ENCODE data around the gene UBXN11.

The UBXN11 gene

GRCh38 chr1:26268290-26269197 lies 37.9 kb downstream of the UBXN11 start:
- no peak for DNase-seq (ENCODE audit: low read depth)

- no peak for DNase-seq (ENCODE audit: low read depth)
Measured at GRCh38 chr1:26265405-26265804, 41.0 kb downstream of the UBXN11 start.

- no peak for DNase-seq (ENCODE audit: low read depth)
Measured at GRCh38 chr1:26263212-26263611, 43.2 kb downstream of the UBXN11 start.

GRCh38 chr1:26259578-26259977 lies 46.9 kb downstream of the UBXN11 start:
- DNase-seq (ENCODE audit: low read depth), result no peak

GRCh38 chr1:26259005-26259404 lies 47.4 kb downstream of the UBXN11 start:
- DNase-seq (ENCODE audit: low read depth), result no peak

GRCh38 chr1:26257222-26257621 lies 49.2 kb downstream of the UBXN11 start:
- DNase-seq (ENCODE audit: low read depth), result no peak

- DNase-seq (ENCODE audit: low read depth), result no peak
Measured at GRCh38 chr1:26254404-26254803, 52.0 kb downstream of the UBXN11 start.

GRCh38 chr1:26252718-26253117 lies 53.7 kb downstream of the UBXN11 start:
- DNase-seq (ENCODE audit: low read depth), result no peak

- DNase-seq (ENCODE audit: low read depth), result no peak
Measured at GRCh38 chr1:26239936-26240335, 66.5 kb downstream of the UBXN11 start.

GRCh38 chr1:26237230-26237966 lies 69.0 kb downstream of the UBXN11 start:
- no peak for DNase-seq (ENCODE audit: low read depth)

GRCh38 chr1:26234644-26235370 lies 71.6 kb downstream of the UBXN11 start:
- DNase-seq (ENCODE audit: low read depth), result no peak

- peak; percentile 94 for DNase-seq (ENCODE audit: low read depth)
Measured at GRCh38 chr1:26233903-26234643, 72.4 kb downstream of the UBXN11 start, which contains the start of gene CEP85. TSS of gene CEP85 (plus strand) at chr1:26234200. CDS start at chr1:26239784, 5,584 bp downstream.
